ENCODE data around the gene ARPP19.

GRCh38 chr15:52563501-52564060 lies 5.2 kb downstream of the ARPP19 start:
- no peak for TF ChIP-seq CTCF (IDR thresholded peaks at IDR 0.05)
- TF ChIP-seq POLR2A (IDR thresholded peaks at IDR 0.05): no peak
